Hematopoietic multipotent progenitor cell treated with erythropoietin and hydrocortisone succinate and interleukin-3 and kit ligand, for 17 days (in vitro differentiated cells): ENCODE data around the gene GALNTL6.
"Not testable (repeated sequence)": the region's sequence is repeated elsewhere in the genome, so short reads cannot be mapped to it uniquely, and the experiment has no call there.

Experiments used
- DNase-seq: peaks from one replicate; pipeline ENCODE4 v3.0.0-alpha.2; 2015; ENCODE audit warnings: low spot score

Gene GALNTL6

GRCh38 chr4:172666711-172667368 lies 853.6 kb downstream of the GALNTL6 start:
- DNase-seq = no peak

DNA sequence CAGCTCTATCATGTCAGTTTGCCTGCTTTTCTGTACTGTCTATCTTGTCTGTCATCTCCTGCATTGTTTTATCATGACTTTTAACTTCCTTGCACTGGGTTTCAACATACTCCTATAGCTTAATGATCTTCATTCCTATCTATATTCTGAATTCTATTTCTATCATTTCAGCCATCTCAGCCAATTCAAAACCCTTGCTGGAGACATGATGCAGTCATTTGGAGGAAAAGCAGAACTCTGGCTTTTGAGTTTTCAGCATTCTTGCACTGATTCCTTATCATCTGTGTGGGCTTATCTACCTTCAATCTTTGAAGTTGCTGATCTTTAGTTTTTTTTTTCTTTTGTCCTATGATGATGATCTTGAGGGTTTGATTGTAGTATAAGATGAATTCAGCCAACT lies 861.6 kb downstream of the GALNTL6 start:
- no peak for DNase-seq

- no peak for DNase-seq
These were observed 862.0 kb downstream of the GALNTL6 start for GRCh38 chr4:172675232-172675631.

- DNase-seq = no peak
These were observed 867.5 kb downstream of the GALNTL6 start for GRCh38 chr4:172680691-172681090.

GRCh38 chr4:172683021-172683420 lies 869.8 kb downstream of the GALNTL6 start:
- no peak for DNase-seq

DNA sequence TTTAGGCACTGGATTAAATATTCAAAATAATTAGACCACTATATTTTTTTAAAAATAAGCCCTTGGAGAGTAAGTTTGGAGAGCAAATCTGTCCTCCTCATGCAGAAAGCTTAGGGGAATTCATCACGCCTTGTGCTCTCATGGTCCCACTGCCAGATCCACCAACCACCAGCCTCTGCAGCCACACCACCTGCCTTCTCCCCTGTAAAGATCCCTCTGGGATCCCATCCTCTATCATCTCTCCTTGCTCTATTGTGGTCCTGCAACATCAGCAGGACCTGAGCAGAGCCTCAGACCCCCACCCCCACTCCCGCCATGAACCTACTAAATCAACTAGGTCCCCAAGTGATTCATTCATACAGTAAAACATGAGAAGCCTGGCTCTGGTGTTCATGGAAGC lies 872.8 kb downstream of the GALNTL6 start:
- no peak for DNase-seq

GRCh38 chr4:172688534-172688933 lies 875.3 kb downstream of the GALNTL6 start:
- no peak for DNase-seq

DNA sequence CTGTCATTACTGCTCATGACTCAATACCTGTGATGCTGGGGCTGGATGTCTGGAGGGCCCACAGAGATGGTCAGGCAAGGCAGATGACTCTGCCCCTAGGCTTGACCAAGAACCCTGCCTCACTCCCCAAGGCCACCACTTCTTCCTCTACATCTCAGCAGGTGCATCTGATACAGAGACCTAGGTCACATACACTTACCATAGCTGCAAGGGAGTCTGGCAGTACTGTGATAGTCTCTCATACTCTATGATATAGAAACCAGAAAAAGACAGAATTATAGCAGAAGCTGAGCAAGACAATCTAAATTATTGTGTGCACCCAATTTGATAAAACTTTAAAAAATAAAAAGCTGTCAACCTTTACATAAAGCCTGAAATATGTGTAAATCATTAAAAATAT lies 878.3 kb downstream of the GALNTL6 start:
- DNase-seq = no peak

- DNase-seq = no peak
These were observed 879.5 kb downstream of the GALNTL6 start for GRCh38 chr4:172692701-172693100.

DNA sequence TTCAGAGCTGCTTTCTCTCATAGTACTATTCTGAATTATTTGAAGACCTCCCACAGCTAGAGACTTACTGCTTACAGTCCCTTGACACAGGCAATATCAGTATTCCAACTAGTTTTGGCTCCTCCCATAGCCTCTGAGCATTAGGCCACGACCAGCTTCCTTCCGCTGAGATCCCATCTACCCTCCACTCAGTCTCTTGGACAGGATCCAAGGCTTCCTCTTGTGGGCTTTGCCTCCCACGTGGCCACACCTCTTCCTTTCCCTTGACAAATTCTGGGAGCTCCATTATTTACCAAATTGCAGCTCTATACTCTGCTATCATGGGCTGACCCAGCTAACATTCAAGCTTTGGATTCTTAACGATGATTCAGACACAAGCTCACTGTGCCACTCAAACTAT lies 885.1 kb downstream of the GALNTL6 start:
- no peak for DNase-seq

GRCh38 chr4:172705565-172705964 lies 892.4 kb downstream of the GALNTL6 start:
- no peak for DNase-seq

- DNase-seq = no peak
These were observed 892.8 kb downstream of the GALNTL6 start for GRCh38 chr4:172706000-172706399.

DNA sequence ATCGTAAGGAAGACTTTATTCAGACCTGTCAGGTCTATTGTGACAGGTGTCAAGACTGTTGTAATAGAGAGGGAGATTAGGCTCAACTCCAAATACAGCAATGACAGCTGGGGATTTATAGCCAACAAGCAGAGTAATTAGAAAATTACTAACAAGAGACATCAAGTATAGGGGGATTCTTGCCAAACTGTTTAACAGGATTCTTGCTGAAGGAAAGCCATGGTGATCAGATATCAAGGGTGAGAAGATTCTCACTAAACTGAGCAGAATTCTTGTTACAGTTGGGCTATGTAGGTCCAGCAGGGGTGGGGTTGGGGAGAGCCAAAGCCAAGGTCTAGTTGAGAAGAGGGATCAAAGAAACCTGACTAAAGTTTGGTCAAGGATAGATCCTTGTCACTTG lies 894.4 kb downstream of the GALNTL6 start:
- no peak for DNase-seq

DNA sequence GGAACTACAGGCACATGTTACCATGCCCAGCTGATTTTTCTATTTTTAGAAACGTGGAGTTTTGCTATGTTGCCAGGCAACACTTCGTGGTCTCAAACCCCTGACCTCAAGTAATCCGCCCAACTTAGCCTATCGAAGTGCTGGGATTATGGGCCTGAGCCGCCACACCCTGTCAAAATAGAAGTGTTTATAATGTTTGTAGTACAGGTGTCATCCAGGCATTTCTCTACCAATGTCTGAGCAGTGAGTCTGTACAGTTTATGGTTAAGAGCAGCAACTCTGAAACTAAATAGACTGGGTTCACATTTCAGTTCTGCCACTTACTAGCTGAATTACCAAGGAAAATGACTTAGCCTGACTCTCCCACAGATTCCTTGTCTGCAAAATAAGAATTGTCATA lies 895.0 kb downstream of the GALNTL6 start:
- no peak for DNase-seq

GRCh38 chr4:172709376-172709775 lies 896.2 kb downstream of the GALNTL6 start:
- DNase-seq = no peak

DNA sequence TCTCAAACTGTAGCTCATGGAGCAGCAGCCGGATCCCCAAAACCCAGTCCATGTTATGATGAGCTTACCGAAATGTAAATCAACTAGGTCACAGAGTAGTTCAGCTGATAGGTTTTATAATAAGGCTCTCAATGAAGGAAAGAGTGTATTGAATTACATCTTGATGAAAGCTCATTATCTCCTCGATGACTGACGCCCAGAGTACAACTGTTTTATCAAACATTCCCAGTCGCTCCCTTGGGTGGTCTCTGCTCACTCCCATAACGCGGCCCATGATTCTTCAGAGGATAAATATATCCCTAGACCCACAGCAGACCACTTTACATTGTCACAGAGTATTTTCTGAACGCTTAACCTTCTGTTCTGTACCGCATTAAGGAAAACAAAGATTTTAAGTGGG lies 903.1 kb downstream of the GALNTL6 start:
- DNase-seq = no peak

- DNase-seq = no peak
These were observed 908.5 kb downstream of the GALNTL6 start for GRCh38 chr4:172721659-172722058.

- no peak for DNase-seq
These were observed 912.4 kb downstream of the GALNTL6 start for GRCh38 chr4:172725581-172725980.

DNA sequence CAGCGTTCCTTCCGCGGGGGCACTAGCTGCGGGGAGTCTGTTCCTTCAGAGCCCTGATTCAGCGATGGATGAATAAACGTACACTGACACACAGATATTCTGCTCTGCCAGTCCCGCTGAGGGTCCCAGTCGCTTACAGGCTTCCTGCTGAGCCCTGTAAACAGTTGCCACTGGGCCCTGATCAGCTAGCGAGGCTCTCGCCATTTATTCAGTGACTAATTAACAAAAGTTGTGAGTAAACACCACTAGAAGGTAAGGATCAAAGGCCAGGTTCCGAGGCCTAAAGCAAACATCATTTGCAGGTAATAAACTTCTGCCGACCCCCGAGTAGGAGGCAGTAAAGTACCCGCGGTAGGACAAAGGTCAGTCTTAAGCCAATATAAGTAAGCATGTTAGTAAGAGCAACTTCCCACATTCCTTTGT lies 912.8 kb downstream of the GALNTL6 start:
- no peak for DNase-seq

DNA sequence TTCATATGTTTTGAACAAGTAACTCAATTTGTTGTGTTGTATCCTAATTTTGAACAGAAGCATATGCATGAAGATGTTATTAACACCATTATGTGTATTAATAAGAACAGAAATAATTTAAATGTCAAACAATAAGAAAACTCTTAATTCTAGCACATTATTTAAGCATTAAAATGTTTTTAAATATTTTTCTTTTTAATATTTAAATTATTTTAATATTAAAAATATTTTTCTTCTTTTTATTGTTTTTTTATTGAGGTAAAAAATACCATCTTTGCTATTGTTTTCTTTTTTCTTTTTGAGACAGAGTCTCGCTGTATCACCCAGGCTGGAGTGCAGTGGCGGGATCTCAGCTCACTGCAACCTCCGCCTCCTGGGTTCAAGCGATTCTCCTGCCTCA lies 914.4 kb downstream of the GALNTL6 start:
- no peak for DNase-seq

DNA sequence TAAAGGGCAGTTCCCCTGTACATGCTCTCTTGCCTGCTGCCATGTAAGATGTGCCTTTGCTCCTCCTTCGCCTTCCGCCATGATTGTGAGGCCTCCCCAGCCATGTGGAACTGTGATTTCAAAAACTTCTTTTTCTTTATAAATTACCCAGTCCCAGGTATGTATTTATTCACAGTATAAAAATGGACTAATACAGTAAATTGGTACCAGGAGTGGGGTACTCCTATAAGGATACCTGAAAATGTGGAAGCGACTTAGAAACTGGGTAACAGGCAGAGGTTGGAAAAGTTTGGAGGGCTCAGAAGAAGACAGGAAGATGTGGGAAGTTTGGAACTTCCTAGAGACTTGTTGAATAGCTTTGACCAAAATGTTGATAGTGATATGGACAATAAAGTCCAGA lies 920.4 kb downstream of the GALNTL6 start:
- not testable (repeated sequence) for DNase-seq

DNA sequence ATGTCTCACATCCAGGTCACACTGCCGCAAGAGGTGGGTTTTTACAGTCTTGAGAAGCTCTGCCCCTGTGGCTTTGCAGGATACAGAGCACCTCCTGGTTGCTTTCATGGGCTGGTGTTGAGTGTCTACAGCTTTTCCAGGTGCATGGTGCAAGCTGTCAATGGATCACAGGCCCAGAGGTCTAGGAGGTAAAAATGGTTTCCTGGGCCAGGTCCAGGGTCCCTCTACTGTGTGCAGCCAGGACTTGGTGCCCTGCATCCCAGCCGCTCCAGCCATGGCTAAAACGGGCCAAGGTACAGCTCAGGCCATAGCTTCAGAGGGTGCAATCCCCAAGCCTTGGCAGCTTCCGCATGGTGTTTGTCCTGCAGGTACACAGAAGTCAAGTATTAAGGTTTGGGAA lies 921.4 kb downstream of the GALNTL6 start:
- DNase-seq = no peak

GRCh38 chr4:172736046-172736445 lies 922.8 kb downstream of the GALNTL6 start:
- no peak for DNase-seq

GRCh38 chr4:172740434-172740833 lies 927.2 kb downstream of the GALNTL6 start:
- DNase-seq = no peak

DNA sequence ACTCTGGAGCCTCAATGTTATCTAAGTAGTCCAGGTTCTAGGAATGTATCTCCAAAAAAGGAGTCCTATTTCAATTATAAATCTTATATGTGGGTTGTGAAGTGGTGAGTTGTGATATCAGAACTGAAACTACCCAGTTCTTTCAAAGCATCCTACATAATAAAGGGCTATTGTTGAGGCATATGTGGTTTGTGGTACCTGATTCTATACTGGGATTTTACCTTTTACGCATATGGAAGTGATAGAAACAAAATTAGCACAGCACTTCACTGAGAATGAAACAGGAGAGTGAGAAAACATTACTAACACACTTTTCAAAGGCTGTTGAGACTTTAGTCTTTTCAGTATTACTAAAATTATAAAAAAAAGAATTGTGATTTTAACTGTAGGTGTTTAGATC lies 937.7 kb downstream of the GALNTL6 start:
- DNase-seq = no peak
